Left lung (tissue), 10 donors: ENCODE data around the gene PRKAR1A. TPM values are rescaled to one million over a fixed set of nuclear protein-coding genes. Genes with fewer than 3 reads are reported as not detected.

Experiments used
- ATAC-seq: fragments of 200-7000 bp; cut with Tn5 transposase; one replicate; pipeline ENCODE4 v1.9.1; 2020; ENCODE audit warnings: moderate library complexity
- DNase-seq, 4 donors: peaks; one replicate each; pipeline ENCODE4 v3.0.0-alpha.2; 2013 to 2020
- H3K27ac ChIP-seq, 2 donors: fragments of 200-600 bp; sonication (generic) in 1 of 2; one replicate each; pipeline versions ENCODE4 v1.5.0 to v1.8.0; 2020 to 2021
- H3K27me3 ChIP-seq, 2 donors: fragments of 200-600 bp; sonication (generic) in 1 of 2; one replicate each; pipeline versions ENCODE4 v1.5.0 to v1.8.0; 2020 to 2021
- H3K36me3 ChIP-seq, 2 donors: fragments of 200-600 bp; sonication (generic) in 1 of 2; one replicate each; pipeline versions ENCODE4 v1.5.0 to v1.8.0; 2020 to 2021
- H3K4me1 ChIP-seq, 2 donors: fragments of 200-600 bp; one replicate each; pipeline ENCODE4 v1.8.0; 2021
- H3K4me3 ChIP-seq, 2 donors: fragments of 200-600 bp; sonication (generic) in 1 of 2; one replicate each; pipeline versions ENCODE4 v1.5.0 to v1.8.0; 2020 to 2021; ENCODE audit warnings: mild to moderate bottlenecking in 1 of 2
- H3K9me3 ChIP-seq, 2 donors: fragments of 200-600 bp; sonication (generic) in 1 of 2; one replicate each; pipeline versions ENCODE4 v1.5.0 to v1.8.0; 2020 to 2021
- intact Hi-C, 2 donors: fragments of 100-400 bp; cut with DNase I; formaldehyde crosslinking; loops; one replicate each; pipeline versions ENCODE4 v1.11.2 to v1.14.2; 2022
- polyA plus RNA-seq, 6 donors: library from polyadenylated mRNA; unstranded; fragments of 120-200 nt; gene quantifications; one replicate each; pipeline ENCODE4 v1.2.1, GENCODE V29; 2013; ENCODE audit not compliant: insufficient read length in 6 of 6
- total RNA-seq, 2 donors: library from RNA; stranded (reverse); fragmentation: NEBNext Ultra II Directional; extraction: Animal tissue kit (Norgen Biotek cat#: 25700); gene quantifications; one replicate each; pipeline ENCODE4 v1.2.1, GENCODE V29; 2021
- TF ChIP-seq, protein P1 (sequence below), 2 donors: fragments of 200-600 bp; sonication (generic) in 1 of 2; IDR thresholded peaks; one replicate each; pipeline versions ENCODE4 v1.5.0 to v1.8.0; 2021; ENCODE audit warnings: antibody characterized with exemption in 2 of 2
- donor health status: DM: no; HTN: yes; CAD: no.
- donor health status: DM: no; HTN: no; CAD: no.

Gene PRKAR1A
- total and polyA plus RNA-seq, 8 donors: 307 to 376 (median 330) TPM

DNA sequence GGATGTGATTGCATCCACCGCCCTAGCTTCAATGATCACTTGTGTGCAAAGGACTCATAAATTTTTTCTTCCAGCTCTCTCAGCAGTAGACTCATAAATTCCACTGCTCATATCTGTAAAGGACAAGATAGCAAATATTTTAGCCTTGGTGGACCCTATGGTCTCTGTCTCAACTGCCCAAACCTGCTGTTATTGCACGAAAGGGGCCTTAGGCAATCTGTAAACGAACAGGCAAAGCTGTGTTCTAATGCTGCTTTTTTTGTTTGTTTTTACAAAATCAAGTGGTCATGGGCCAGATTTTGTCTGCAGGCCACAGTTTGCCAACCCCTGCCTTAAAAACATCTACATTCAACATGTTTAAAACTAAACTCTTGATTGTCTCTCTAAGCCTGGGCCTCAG is 54.8 kb downstream of the PRKAR1A start:
- DNase-seq: no peak
- H3K27ac ChIP-seq: peak overlapping the region; percentile 11 to 46
- TF ChIP-seq, protein P1, sequence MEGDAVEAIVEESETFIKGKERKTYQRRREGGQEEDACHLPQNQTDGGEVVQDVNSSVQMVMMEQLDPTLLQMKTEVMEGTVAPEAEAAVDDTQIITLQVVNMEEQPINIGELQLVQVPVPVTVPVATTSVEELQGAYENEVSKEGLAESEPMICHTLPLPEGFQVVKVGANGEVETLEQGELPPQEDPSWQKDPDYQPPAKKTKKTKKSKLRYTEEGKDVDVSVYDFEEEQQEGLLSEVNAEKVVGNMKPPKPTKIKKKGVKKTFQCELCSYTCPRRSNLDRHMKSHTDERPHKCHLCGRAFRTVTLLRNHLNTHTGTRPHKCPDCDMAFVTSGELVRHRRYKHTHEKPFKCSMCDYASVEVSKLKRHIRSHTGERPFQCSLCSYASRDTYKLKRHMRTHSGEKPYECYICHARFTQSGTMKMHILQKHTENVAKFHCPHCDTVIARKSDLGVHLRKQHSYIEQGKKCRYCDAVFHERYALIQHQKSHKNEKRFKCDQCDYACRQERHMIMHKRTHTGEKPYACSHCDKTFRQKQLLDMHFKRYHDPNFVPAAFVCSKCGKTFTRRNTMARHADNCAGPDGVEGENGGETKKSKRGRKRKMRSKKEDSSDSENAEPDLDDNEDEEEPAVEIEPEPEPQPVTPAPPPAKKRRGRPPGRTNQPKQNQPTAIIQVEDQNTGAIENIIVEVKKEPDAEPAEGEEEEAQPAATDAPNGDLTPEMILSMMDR (IDR thresholded peaks at IDR 0.05): no peak
- no peaks in the 10 kb centered on the region for H3K27me3 ChIP-seq
- no peak for ATAC-seq
- H3K9me3 ChIP-seq: no peaks in the 10 kb centered on the region
- no peaks in the 10 kb centered on the region for H3K36me3 ChIP-seq
- H3K4me1 ChIP-seq: peaks cover 15 to 79% of the 10 kb centered on the region in 2 donors
- intact Hi-C loops: no loop called here
- no peak overlapping the region for H3K4me3 ChIP-seq

DNA sequence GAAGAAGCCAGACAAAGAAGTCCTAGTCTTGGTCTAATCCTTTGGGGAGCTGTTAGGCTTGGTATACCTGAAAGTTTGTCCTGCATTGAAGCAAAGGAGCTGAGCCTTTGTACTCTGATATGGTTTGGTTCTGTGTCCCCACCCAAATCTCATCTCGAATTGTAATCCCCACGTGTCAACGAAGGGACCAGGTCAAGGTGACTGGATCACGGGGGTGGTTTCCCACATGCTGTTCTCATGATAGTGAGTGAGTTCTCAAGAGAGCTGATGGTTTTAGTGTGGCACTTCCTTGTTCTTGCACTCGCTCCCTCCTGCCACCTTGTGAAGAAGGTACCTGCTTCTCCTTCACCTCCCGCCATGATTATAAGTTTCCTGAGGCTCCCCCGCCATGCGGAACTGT is 55.4 kb downstream of the PRKAR1A start:
- ATAC-seq: no peak

DNA sequence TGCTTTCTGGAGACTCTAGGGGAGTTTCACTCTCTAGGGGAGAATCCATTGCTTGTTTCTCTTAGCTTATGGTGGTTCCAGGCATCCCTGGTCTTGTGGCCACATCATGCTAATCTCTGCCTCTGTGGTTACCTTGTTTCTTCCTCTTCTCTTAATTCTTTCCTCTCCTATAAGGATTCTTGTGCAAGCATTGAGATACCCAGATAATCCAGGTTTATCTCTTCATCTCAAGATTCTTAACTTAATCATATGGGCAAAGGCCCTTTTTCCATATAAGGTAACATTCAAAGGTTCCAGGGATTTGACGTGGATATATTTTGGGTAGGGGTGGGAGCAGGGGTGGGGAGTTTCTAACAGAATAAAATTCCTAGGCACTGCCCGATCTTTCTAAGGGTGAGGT is 56.4 kb downstream of the PRKAR1A start:
- no peak overlapping the region for H3K4me3 ChIP-seq
- H3K36me3 ChIP-seq: no peaks in the 10 kb centered on the region
- H3K27ac ChIP-seq: no peak overlapping the region
- intact Hi-C loops: no loop called here
- ATAC-seq: no peak
- no peaks in the 10 kb centered on the region for H3K27me3 ChIP-seq
- TF ChIP-seq, protein P1 (IDR thresholded peaks at IDR 0.05): no peak
- DNase-seq: no peak
- no peaks in the 10 kb centered on the region for H3K9me3 ChIP-seq
- H3K4me1 ChIP-seq: peaks cover 25 to 82% of the 10 kb centered on the region in 2 donors

More for the DNA sequence above, 55.4 kb downstream of the PRKAR1A start:
- H3K4me3 ChIP-seq: no peak overlapping the region
- H3K36me3 ChIP-seq: no peaks in the 10 kb centered on the region
- H3K27ac ChIP-seq: peak overlapping the region; percentile 11 to 46
- intact Hi-C loops: no loop called here
- no peaks in the 10 kb centered on the region for H3K27me3 ChIP-seq
- no peaks in the 10 kb centered on the region for H3K9me3 ChIP-seq
- no peak for DNase-seq
- TF ChIP-seq, protein P1 (IDR thresholded peaks at IDR 0.05): no peak
- peaks cover 20 to 79% of the 10 kb centered on the region in 2 donors for H3K4me1 ChIP-seq

DNA sequence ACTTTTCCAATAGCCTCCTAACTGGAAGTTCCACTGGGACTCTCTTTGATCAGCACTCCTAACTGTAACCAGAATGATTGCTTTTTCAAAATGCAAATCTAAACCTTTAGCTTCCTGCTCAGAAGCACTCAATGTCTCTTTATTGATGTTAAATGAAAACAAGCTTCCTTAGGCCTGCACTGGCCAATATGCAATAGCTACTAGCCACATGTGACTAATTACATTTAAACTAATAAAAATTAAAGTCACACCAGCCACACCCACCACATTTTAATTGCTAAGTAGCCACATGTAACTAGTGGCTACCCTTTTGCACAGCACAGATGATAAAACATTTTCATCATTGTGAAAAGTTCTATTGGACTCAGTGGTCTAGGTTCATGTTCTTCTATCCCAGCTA is 57.1 kb downstream of the PRKAR1A start:
- Histone ChIP-seq H3K9me3 (no peaks in the 10 kb centered on the region), H3K27ac (no peak overlapping the region), H3K36me3 (no peaks in the 10 kb centered on the region), H3K27me3 (no peaks in the 10 kb centered on the region), H3K4me3 (no peak overlapping the region), H3K4me1 (peaks cover 25 to 88% of the 10 kb centered on the region in 2 donors)
- intact Hi-C loops: no loop called here
- TF ChIP-seq, protein P1 (IDR thresholded peaks at IDR 0.05): no peak
- ATAC-seq (no peak), DNase-seq (no peak)

DNA sequence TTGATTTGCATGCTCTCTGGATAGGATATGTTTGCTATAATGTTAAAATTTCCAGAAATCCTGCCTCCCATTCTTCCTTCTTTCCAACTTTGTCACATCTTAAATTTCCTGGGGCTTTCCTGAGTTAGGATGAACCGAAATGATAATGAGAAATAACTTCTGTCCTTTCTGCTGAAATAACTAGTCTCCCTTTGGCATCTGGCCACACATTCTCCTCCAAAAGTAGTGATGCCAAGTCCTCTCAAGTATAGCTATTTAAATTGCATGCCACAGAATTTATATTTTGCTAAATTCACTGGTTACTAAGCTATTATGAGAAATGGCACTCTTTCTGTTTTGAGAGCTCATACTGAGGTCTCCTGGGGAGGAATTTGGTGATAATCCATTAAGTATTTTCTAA is 58.3 kb downstream of the PRKAR1A start:
- H3K4me3 ChIP-seq: no peak overlapping the region
- no peaks in the 10 kb centered on the region for H3K36me3 ChIP-seq
- no peaks in the 10 kb centered on the region for H3K27me3 ChIP-seq
- H3K9me3 ChIP-seq: no peaks in the 10 kb centered on the region
- DNase-seq (no peak), ATAC-seq (no peak)
- intact Hi-C loops: no loop called here
- peaks cover 25 to 78% of the 10 kb centered on the region in 2 donors for H3K4me1 ChIP-seq
- H3K27ac ChIP-seq: no peak overlapping the region
- TF ChIP-seq, protein P1 (IDR thresholded peaks at IDR 0.05): no peak
